K562 (cell line): Measurements from ENCODE around the gene TRAPPC13. TPM values are rescaled to one million over a fixed set of nuclear protein-coding genes. Genes with fewer than 3 reads are reported as not detected.

ENCODE experiments used
- FOXP4 ChIP-seq: sonication (generic); formaldehyde crosslinking; IDR thresholded peaks from 2 replicates; pipeline ENCODE4 v1.8.0; 2022; ENCODE audit warnings: mild to moderate bottlenecking, missing genetic modification reagents, borderline replicate concordance
- HMBOX1 ChIP-seq: sonication (generic); IDR thresholded peaks from 2 replicates; pipeline ENCODE4 v1.6.1; 2016
- polyA plus RNA-seq, 8 experiments: library from polyadenylated mRNA; depleted of rRNA in 4 of 8; stranded (reverse) in 5 of 8; unstranded in 3 of 8; fragments of >200 nt; fragmentation: Nextera tagmentation in 2 of 8; fragmentation: Illumina TruSeq in 1 of 8; extraction: Ambion mirVana in 2 of 8; extraction: Trizol in 1 of 8; gene quantifications; 2 replicates each; pipeline versions ENCODE4 v1.2.1 to v1.2.3, GENCODE V29; 2011 to 2014; ENCODE audit warnings: inconsistent platforms in 1 of 8, missing spikeins in 1 of 8
- total RNA-seq, 7 experiments: library from RNA; depleted of rRNA in 6 of 7; stranded (reverse); fragments of >200 nt in 6 of 7; fragmentation: Illumina TruSeq in 2 of 7; extraction: Trizol in 2 of 7; gene quantifications; 2 replicates each; pipeline versions ENCODE4 v1.2.1 to v1.2.3, GENCODE V29; 2011 to 2021; ENCODE audit warnings: low replicate concordance in 1 of 7
- TF ChIP-seq, protein P1 (sequence below), 2 experiments: fragments of 150-350 bp in 1 of 2; IDR thresholded peaks; 2 replicates each; pipeline ENCODE4 v1.6.1; 2012 to 2016; ENCODE audit warnings: low read depth in 2 of 2, low read length in 2 of 2, mild to moderate bottlenecking in 1 of 2, moderate library complexity in 1 of 2

Gene TRAPPC13
- total and polyA plus RNA-seq, 9 of the 15 experiments (the other 6 are each of a cell fraction or from before 2014, with no cell fraction given) = 16.2 to 43.8 (median 24.0) TPM

DNA sequence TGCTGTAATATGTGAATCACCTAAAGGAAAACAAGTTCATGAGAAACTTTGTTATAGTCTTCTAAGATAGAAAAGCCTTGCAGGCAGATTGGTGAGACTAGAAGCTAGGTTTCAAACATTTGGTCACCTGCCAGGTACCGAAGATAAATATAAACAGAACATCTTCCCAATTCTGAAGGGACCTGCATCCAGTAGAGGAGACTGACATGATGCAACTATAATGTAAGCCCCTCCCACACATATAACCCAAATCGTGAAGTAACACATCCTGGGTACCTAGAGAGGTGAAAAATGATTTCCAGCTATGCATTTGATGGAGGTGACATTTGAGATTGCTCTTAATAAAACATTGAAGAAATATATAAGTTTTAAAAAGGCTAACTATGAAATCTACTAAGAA is 29.9 kb downstream of the TRAPPC13 start (continued):
- TF ChIP-seq, protein P1, sequence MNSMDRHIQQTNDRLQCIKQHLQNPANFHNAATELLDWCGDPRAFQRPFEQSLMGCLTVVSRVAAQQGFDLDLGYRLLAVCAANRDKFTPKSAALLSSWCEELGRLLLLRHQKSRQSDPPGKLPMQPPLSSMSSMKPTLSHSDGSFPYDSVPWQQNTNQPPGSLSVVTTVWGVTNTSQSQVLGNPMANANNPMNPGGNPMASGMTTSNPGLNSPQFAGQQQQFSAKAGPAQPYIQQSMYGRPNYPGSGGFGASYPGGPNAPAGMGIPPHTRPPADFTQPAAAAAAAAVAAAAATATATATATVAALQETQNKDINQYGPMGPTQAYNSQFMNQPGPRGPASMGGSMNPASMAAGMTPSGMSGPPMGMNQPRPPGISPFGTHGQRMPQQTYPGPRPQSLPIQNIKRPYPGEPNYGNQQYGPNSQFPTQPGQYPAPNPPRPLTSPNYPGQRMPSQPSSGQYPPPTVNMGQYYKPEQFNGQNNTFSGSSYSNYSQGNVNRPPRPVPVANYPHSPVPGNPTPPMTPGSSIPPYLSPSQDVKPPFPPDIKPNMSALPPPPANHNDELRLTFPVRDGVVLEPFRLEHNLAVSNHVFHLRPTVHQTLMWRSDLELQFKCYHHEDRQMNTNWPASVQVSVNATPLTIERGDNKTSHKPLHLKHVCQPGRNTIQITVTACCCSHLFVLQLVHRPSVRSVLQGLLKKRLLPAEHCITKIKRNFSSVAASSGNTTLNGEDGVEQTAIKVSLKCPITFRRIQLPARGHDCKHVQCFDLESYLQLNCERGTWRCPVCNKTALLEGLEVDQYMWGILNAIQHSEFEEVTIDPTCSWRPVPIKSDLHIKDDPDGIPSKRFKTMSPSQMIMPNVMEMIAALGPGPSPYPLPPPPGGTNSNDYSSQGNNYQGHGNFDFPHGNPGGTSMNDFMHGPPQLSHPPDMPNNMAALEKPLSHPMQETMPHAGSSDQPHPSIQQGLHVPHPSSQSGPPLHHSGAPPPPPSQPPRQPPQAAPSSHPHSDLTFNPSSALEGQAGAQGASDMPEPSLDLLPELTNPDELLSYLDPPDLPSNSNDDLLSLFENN (IDR thresholded peaks at IDR 0.05; ENCODE audit: low read depth in 2 of 2, low read length in 2 of 2) = no peak
- TF ChIP-seq FOXP4 (CRISPR knock-in tag) (no peak), HMBOX1 (no peak)
